Activated naive CD4-positive, alpha-beta T cell treated with anti-CD3 and anti-CD28 coated beads for 36 hours (primary cell): Measurements from ENCODE around the gene ARAP2. TPM values are rescaled to one million over a fixed set of nuclear protein-coding genes. Genes with fewer than 3 reads are reported as not detected.

Experiments
- CTCF ChIA-PET: fragments of 350-600 bp; sonication (Branson Sonifier 250); formaldehyde crosslinking; loops from one replicate; lab custom pipeline; 2021; ENCODE audit warnings: antibody characterized with exemption; lab: Charles Lee
- DNase-seq: peaks from one replicate; pipeline ENCODE4 v3.0.0-alpha.2; 2020
- H3K27ac Mint-ChIP-seq: one replicate; pipeline ENCODE4 v1.8.0; 2021; ENCODE audit warnings: mild to moderate bottlenecking, mixed read lengths
- H3K27me3 Mint-ChIP-seq: one replicate; pipeline ENCODE4 v1.8.0; 2021; ENCODE audit warnings: low read depth, mixed read lengths
- H3K36me3 Mint-ChIP-seq: one replicate; pipeline ENCODE4 v1.8.0; 2021; ENCODE audit warnings: low read depth, mixed read lengths
- H3K4me1 Mint-ChIP-seq: one replicate; pipeline ENCODE4 v1.8.0; 2021; ENCODE audit warnings: low read depth, mixed read lengths
- H3K4me3 Mint-ChIP-seq: one replicate; pipeline ENCODE4 v1.8.0; 2021; ENCODE audit warnings: mild to moderate bottlenecking, moderate library complexity, mixed read lengths
- H3K9me3 Mint-ChIP-seq: one replicate; pipeline ENCODE4 v1.8.0; 2021; ENCODE audit warnings: mixed read lengths
- intact Hi-C: fragments of 100-400 bp; cut with micrococcal nuclease; formaldehyde crosslinking; loops from one replicate; pipeline ENCODE4 v1.15.1; 2023
- total RNA-seq, 2 experiments: library from RNA; stranded (reverse); gene quantifications; one replicate each; pipeline ENCODE4 v1.2.3, GENCODE V29; 2021

The ARAP2 gene
- total RNA-seq, 2 experiments from 2014 or later, result 29.6 to 38.2 TPM

- Mint-ChIP-seq H3K27ac (no peak overlapping the region), H3K9me3 (no peaks in the 10 kb centered on the region), H3K4me1 (no peaks in the 10 kb centered on the region), H3K27me3 (no peaks in the 10 kb centered on the region), H3K4me3 (no peak overlapping the region), H3K36me3 (peaks cover 31% of the 10 kb centered on the region)
- CTCF ChIA-PET, result interaction anchor here (0.7 kb wide), 1 partner anchor 106 kb away, joined by 3 read pairs; no protein-coding TSS in a partner anchor
- DNase-seq, result no peak
- intact Hi-C loops, result no loop called here
Observed at GRCh38 chr4:36072529-36072928, 171.8 kb downstream of the ARAP2 start.

- Mint-ChIP-seq H3K27ac (no peak overlapping the region), H3K36me3 (peaks cover 27% of the 10 kb centered on the region), H3K4me1 (no peaks in the 10 kb centered on the region), H3K9me3 (no peaks in the 10 kb centered on the region), H3K4me3 (no peak overlapping the region), H3K27me3 (no peaks in the 10 kb centered on the region)
- CTCF ChIA-PET, result no interaction called here
- intact Hi-C loops, result no loop called here
- no peak for DNase-seq
Observed at GRCh38 chr4:36067116-36067515, 177.2 kb downstream of the ARAP2 start.

- Mint-ChIP-seq H3K4me1 (no peaks in the 10 kb centered on the region), H3K27ac (no peak overlapping the region), H3K27me3 (no peaks in the 10 kb centered on the region), H3K36me3 (peaks cover 24% of the 10 kb centered on the region), H3K4me3 (no peak overlapping the region), H3K9me3 (peaks cover 2% of the 10 kb centered on the region)
- intact Hi-C loops, result no loop called here
- DNase-seq, result no peak
- CTCF ChIA-PET, result no interaction called here
Observed at GRCh38 chr4:36065274-36065871, 178.9 kb downstream of the ARAP2 start.

GRCh38 chr4:36064117-36064516 lies 180.2 kb downstream of the ARAP2 start:
- Mint-ChIP-seq H3K4me3 (no peak overlapping the region), H3K36me3 (peaks cover 16% of the 10 kb centered on the region), H3K9me3 (peaks cover 2% of the 10 kb centered on the region), H3K4me1 (no peaks in the 10 kb centered on the region), H3K27me3 (no peaks in the 10 kb centered on the region), H3K27ac (no peak overlapping the region)
- intact Hi-C loops, result no loop called here
- no peak for DNase-seq
- CTCF ChIA-PET, result no interaction called here

GRCh38 chr4:36056136-36056535 lies 188.2 kb downstream of the ARAP2 start:
- intact Hi-C loops, result no loop called here
- Mint-ChIP-seq H3K4me3 (no peak overlapping the region), H3K27me3 (no peaks in the 10 kb centered on the region), H3K36me3 (no peaks in the 10 kb centered on the region), H3K27ac (no peak overlapping the region), H3K9me3 (no peaks in the 10 kb centered on the region), H3K4me1 (no peaks in the 10 kb centered on the region)
- CTCF ChIA-PET, result interaction anchor here (0.7 kb wide), 1 partner anchor 177 kb away, joined by 3 read pairs; no protein-coding TSS in a partner anchor
- DNase-seq, result no peak

GRCh38 chr4:36054694-36055422 lies 189.5 kb downstream of the ARAP2 start:
- Mint-ChIP-seq H3K4me1 (no peaks in the 10 kb centered on the region), H3K27me3 (no peaks in the 10 kb centered on the region), H3K27ac (no peak overlapping the region), H3K4me3 (no peak overlapping the region), H3K36me3 (no peaks in the 10 kb centered on the region), H3K9me3 (no peaks in the 10 kb centered on the region)
- no peak for DNase-seq
- CTCF ChIA-PET, result no interaction called here
- intact Hi-C loops, result no loop called here

- no peaks in the 10 kb centered on the region for H3K9me3 Mint-ChIP-seq
- H3K4me3 Mint-ChIP-seq, result no peak overlapping the region
- CTCF ChIA-PET, result no interaction called here
- intact Hi-C loops, result no loop called here
- H3K36me3 Mint-ChIP-seq, result no peaks in the 10 kb centered on the region
- H3K27me3 Mint-ChIP-seq, result no peaks in the 10 kb centered on the region
- no peak overlapping the region for H3K27ac Mint-ChIP-seq
- no peak for DNase-seq
- no peaks in the 10 kb centered on the region for H3K4me1 Mint-ChIP-seq
Observed at GRCh38 chr4:36053930-36054329, 190.4 kb downstream of the ARAP2 start.

- no peak overlapping the region for H3K4me3 Mint-ChIP-seq
- H3K9me3 Mint-ChIP-seq, result no peaks in the 10 kb centered on the region
- no peaks in the 10 kb centered on the region for H3K27me3 Mint-ChIP-seq
- no peaks in the 10 kb centered on the region for H3K4me1 Mint-ChIP-seq
- no peak for DNase-seq
- no peak overlapping the region for H3K27ac Mint-ChIP-seq
- CTCF ChIA-PET, result no interaction called here
- intact Hi-C loops, result no loop called here
- H3K36me3 Mint-ChIP-seq, result no peaks in the 10 kb centered on the region
Observed at GRCh38 chr4:36051634-36052033, 192.7 kb downstream of the ARAP2 start.

GRCh38 chr4:36046026-36046425 lies 198.3 kb downstream of the ARAP2 start:
- CTCF ChIA-PET, result interaction anchor here (0.9 kb wide), 1 partner anchor 10 kb away, joined by 3 read pairs; no protein-coding TSS in a partner anchor
- H3K27me3 Mint-ChIP-seq, result no peaks in the 10 kb centered on the region
- H3K4me1 Mint-ChIP-seq, result no peaks in the 10 kb centered on the region
- no peaks in the 10 kb centered on the region for H3K36me3 Mint-ChIP-seq
- DNase-seq, result no peak
- intact Hi-C loops, result no loop called here
- H3K9me3 Mint-ChIP-seq, result no peaks in the 10 kb centered on the region
- no peak overlapping the region for H3K4me3 Mint-ChIP-seq
- no peak overlapping the region for H3K27ac Mint-ChIP-seq

- intact Hi-C loops, result no loop called here
- H3K27me3 Mint-ChIP-seq, result no peaks in the 10 kb centered on the region
- no peak overlapping the region for H3K4me3 Mint-ChIP-seq
- H3K36me3 Mint-ChIP-seq, result no peaks in the 10 kb centered on the region
- H3K27ac Mint-ChIP-seq, result no peak overlapping the region
- no peak for DNase-seq
- no peaks in the 10 kb centered on the region for H3K9me3 Mint-ChIP-seq
- CTCF ChIA-PET, result no interaction called here
- no peaks in the 10 kb centered on the region for H3K4me1 Mint-ChIP-seq
Observed at GRCh38 chr4:36043901-36044300, 200.4 kb downstream of the ARAP2 start.

GRCh38 chr4:36043241-36043640 lies 201.1 kb downstream of the ARAP2 start:
- DNase-seq, result no peak
- CTCF ChIA-PET, result no interaction called here
- Mint-ChIP-seq H3K4me3 (no peak overlapping the region), H3K9me3 (no peaks in the 10 kb centered on the region), H3K27ac (no peak overlapping the region), H3K36me3 (no peaks in the 10 kb centered on the region), H3K27me3 (no peaks in the 10 kb centered on the region), H3K4me1 (no peaks in the 10 kb centered on the region)
- intact Hi-C loops, result no loop called here

- intact Hi-C loops, result no loop called here
- DNase-seq, result no peak
- H3K27ac Mint-ChIP-seq, result no peak overlapping the region
- H3K4me1 Mint-ChIP-seq, result no peaks in the 10 kb centered on the region
- no peaks in the 10 kb centered on the region for H3K36me3 Mint-ChIP-seq
- no peaks in the 10 kb centered on the region for H3K27me3 Mint-ChIP-seq
- CTCF ChIA-PET, result no interaction called here
- H3K4me3 Mint-ChIP-seq, result no peak overlapping the region
- no peaks in the 10 kb centered on the region for H3K9me3 Mint-ChIP-seq
Observed at GRCh38 chr4:36042122-36042970, 202.0 kb downstream of the ARAP2 start.
